Natural killer cell (primary cell): Measurements from ENCODE around the gene DISC1. TPM values are rescaled to one million over a fixed set of nuclear protein-coding genes. Genes with fewer than 3 reads are reported as not detected.

ENCODE experiments used
- ATAC-seq, 3 donors: fragments of 150-1000 bp in 2 of 3; fragments of 200-7000 bp in 1 of 3; cut with Tn5 transposase; 1 replicate in 1 of 3; 2 replicates in 2 of 3; pipeline ENCODE4 v1.10.0; 2021; ENCODE audit warnings: mild to moderate bottlenecking in 2 of 3, moderate library complexity in 2 of 3
- DNase-seq, 2 donors: peaks; one replicate each; pipeline versions ENCODE4 v3.0.0 to v3.0.0-alpha.2; 2013 to 2021; ENCODE audit warnings: mixed read lengths in 1 of 2
- H3K27ac ChIP-seq: one replicate; pipeline ENCODE4 v1.5.1; 2013; ENCODE audit warnings: mild to moderate bottlenecking, low read length
- H3K27me3 ChIP-seq: one replicate; pipeline ENCODE4 v1.6.1; 2013; ENCODE audit warnings: low read length; ENCODE audit not compliant: control insufficient read depth, insufficient read depth
- H3K36me3 ChIP-seq: one replicate; pipeline ENCODE4 v1.6.1; 2013; ENCODE audit warnings: low read length; ENCODE audit not compliant: control insufficient read depth, insufficient read depth
- H3K4me1 ChIP-seq: one replicate; pipeline ENCODE4 v1.6.1; 2013; ENCODE audit warnings: low read length; ENCODE audit not compliant: control insufficient read depth, insufficient read depth
- H3K4me3 ChIP-seq: one replicate; pipeline ENCODE4 v1.5.1; 2013; ENCODE audit warnings: low read length
- H3K9me3 ChIP-seq: one replicate; pipeline ENCODE4 v1.6.1; 2013; ENCODE audit warnings: low read length; ENCODE audit not compliant: control insufficient read depth, insufficient read depth
- H3K27ac Mint-ChIP-seq, 2 donors: one replicate each; pipeline ENCODE4 v1.8.0; 2022; ENCODE audit warnings: mild to moderate bottlenecking in 2 of 2, mixed read lengths in 2 of 2, moderate library complexity in 1 of 2
- H3K27me3 Mint-ChIP-seq, 2 donors: one replicate each; pipeline ENCODE4 v1.8.0; 2022; ENCODE audit warnings: low read depth in 2 of 2, mixed read lengths in 2 of 2
- H3K36me3 Mint-ChIP-seq: one replicate; pipeline ENCODE4 v1.8.0; 2022; ENCODE audit warnings: mixed read lengths
- H3K4me1 Mint-ChIP-seq, 2 donors: one replicate each; pipeline ENCODE4 v1.8.0; 2022; ENCODE audit warnings: mixed read lengths in 2 of 2
- H3K4me3 Mint-ChIP-seq: one replicate; pipeline ENCODE4 v1.8.0; 2022; ENCODE audit warnings: mild to moderate bottlenecking, moderate library complexity, mixed read lengths
- H3K9me3 Mint-ChIP-seq, 2 donors: one replicate each; pipeline ENCODE4 v1.8.0; 2022; ENCODE audit warnings: mixed read lengths in 2 of 2
- CTCF ChIP-seq: fragments of 200-600 bp; IDR thresholded peaks from one replicate; pipeline ENCODE4 v1.8.0; 2022; ENCODE audit warnings: antibody characterized with exemption
- WGBS: methylation state at CpG from one replicate; pipeline ENCODE4 v1.1.7; 2013; ENCODE audit warnings: missing lambda C conversion rate; ENCODE audit not compliant: insufficient coverage; 5-methylcytosine and 5-hydroxymethylcytosine counted together
- intact Hi-C: fragments of 100-400 bp; cut with micrococcal nuclease; formaldehyde crosslinking; loops from one replicate; pipeline ENCODE4 v1.14.2; 2022
- total RNA-seq, 4 donors: library from RNA; stranded (reverse); fragments of 120-200 nt in 1 of 4; gene quantifications; one replicate each; pipeline versions ENCODE4 v1.2.3 to v1.2.4, GENCODE V29; 2013 to 2022

Gene DISC1
- total RNA-seq, 3 donors from 2014 or later (not counting 1 experiment from before 2014, with no cell fraction given): 5.9 to 10.7 (median 9.7) TPM

- H3K27ac ChIP-seq: no peak overlapping the region
- ATAC-seq: no peak
- H3K4me3 ChIP-seq: no peak overlapping the region
- no peaks in the 10 kb centered on the region for H3K36me3 Mint-ChIP-seq
- H3K4me1 Mint-ChIP-seq: no peaks in the 10 kb centered on the region
- TF ChIP-seq CTCF: no peak
- no peaks in the 10 kb centered on the region for H3K9me3 ChIP-seq
- WGBS: 96% methylated on average over 3 of the region's 3 CpGs
- no peaks in the 10 kb centered on the region for H3K36me3 ChIP-seq
- intact Hi-C loops: no loop called here
- H3K27me3 ChIP-seq: no peaks in the 10 kb centered on the region
- no peak overlapping the region for H3K27ac Mint-ChIP-seq
- H3K4me3 Mint-ChIP-seq: no peak overlapping the region
- H3K4me1 ChIP-seq: no peaks in the 10 kb centered on the region
- peaks cover 2 to 6% of the 10 kb centered on the region in 2 donors for H3K9me3 Mint-ChIP-seq
- H3K27me3 Mint-ChIP-seq: peaks cover 0 to 3% of the 10 kb centered on the region in 2 donors
- DNase-seq: no peak
Measured at GRCh38 chr1:231716879-231717278, 90.3 kb downstream of the DISC1 start.

DNA sequence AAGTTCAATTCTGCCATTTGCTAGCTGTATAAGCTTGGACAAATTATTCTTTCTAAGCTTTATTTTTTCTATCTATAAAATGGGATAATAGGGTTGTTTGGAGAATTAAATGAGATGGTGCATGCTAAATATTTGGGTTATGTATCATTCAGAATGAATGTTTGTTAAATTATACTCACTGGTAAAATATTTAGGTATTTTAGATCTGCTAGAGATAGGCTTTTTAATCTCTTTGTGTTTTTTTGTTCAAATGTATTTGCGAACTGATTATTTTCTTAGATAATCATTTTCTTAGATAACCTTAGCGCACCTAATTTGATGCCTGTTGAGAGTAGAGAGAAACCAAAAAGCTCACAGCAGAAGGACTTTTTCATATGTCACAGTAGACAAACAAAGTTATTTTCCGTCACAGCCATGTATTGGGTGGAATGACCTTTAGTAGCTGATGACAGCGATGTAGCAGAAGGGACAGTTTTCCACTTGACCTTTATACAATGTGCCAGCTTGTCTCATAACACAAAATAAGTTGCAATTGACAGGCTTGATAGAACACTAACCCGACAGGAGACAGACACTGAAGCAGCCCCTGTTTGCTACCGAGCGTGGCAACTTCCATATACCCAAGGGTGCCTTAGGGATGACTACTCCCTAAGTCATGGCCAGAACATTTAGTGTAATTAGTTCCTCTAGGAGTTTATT is 93.0 kb downstream of the DISC1 start:
- ATAC-seq (no peak), DNase-seq (no peak)
- H3K9me3 ChIP-seq: no peaks in the 10 kb centered on the region
- no peaks in the 10 kb centered on the region for H3K36me3 ChIP-seq
- Mint-ChIP-seq H3K4me3 (no peak overlapping the region), H3K4me1 (no peaks in the 10 kb centered on the region), H3K27ac (no peak overlapping the region), H3K27me3 (no peaks in the 10 kb centered on the region), H3K36me3 (no peaks in the 10 kb centered on the region), H3K9me3 (no peaks in the 10 kb centered on the region)
- 89% methylated on average over 6 of the region's 7 CpGs for WGBS
- no peaks in the 10 kb centered on the region for H3K27me3 ChIP-seq
- no peak for TF ChIP-seq CTCF
- no peak overlapping the region for H3K27ac ChIP-seq
- intact Hi-C loops: no loop called here
- no peaks in the 10 kb centered on the region for H3K4me1 ChIP-seq
- H3K4me3 ChIP-seq: no peak overlapping the region

DNA sequence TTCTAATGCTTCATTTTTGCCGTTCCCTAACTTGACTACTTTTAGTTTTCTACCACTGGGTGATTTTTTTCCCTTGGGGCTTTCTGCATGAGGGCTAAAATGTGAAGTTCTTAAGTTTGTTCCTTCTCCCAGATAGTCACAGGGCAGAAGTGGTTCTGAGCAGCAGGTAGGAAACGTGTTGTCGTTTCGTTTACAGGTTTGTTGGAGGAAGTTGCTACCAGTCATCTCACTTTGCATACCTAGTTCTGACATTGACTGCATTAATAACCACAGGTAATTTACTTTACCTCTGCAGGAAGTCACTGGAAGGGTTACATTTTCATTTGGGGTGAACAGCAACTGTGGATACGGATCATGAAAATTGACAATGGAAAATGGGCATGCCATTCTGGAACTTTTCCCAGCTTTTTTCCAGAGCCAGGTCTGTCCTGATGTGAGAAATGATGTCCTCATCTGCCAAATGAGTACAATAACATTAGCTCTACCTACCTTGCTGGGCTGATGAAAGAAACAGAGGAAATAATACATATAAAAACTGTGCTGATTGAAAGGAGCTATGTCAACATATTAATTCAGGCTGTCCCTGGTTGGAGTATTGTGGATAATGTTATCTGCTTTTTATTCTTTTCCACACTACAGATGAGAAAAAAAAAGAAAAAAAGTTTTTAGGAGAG is 94.2 kb downstream of the DISC1 start:
- Mint-ChIP-seq H3K27me3 (no peaks in the 10 kb centered on the region), H3K4me3 (no peak overlapping the region), H3K27ac (no peak overlapping the region), H3K4me1 (peaks cover 0 to 7% of the 10 kb centered on the region in 2 donors), H3K36me3 (no peaks in the 10 kb centered on the region), H3K9me3 (no peaks in the 10 kb centered on the region)
- TF ChIP-seq CTCF: no peak
- no peaks in the 10 kb centered on the region for H3K27me3 ChIP-seq
- intact Hi-C loops: no loop called here
- H3K27ac ChIP-seq: no peak overlapping the region
- ATAC-seq: no peak
- DNase-seq: no peak
- no peak overlapping the region for H3K4me3 ChIP-seq
- WGBS: 92% methylated on average over 5 of the region's 5 CpGs
- no peaks in the 10 kb centered on the region for H3K36me3 ChIP-seq
- no peaks in the 10 kb centered on the region for H3K4me1 ChIP-seq
- no peaks in the 10 kb centered on the region for H3K9me3 ChIP-seq
